ENCODE measurements around the gene CHAC2.

- TF ChIP-seq CTCF (conservative IDR thresholded peaks at IDR 0.05; ENCODE audit: low read depth, low read length) (no peak), CHD1 (IDR thresholded peaks at IDR 0.05; ENCODE audit: low read depth, low read length) (no peak), RCOR1 (IDR thresholded peaks at IDR 0.05; ENCODE audit: insufficient replicate concordance, low read length) (no peak), FOS (IDR thresholded peaks at IDR 0.05; ENCODE audit: low read depth, low read length) (no peak), MXI1 (IDR thresholded peaks at IDR 0.05; ENCODE audit: borderline replicate concordance, low read depth, low read length) (no peak), POLR2A (IDR thresholded peaks at IDR 0.05; ENCODE audit: low read depth, low read length) (no peak), CEBPB (IDR thresholded peaks at IDR 0.05; ENCODE audit: low read depth, low read length) (no peak), RFX5 (IDR thresholded peaks at IDR 0.05; ENCODE audit: low read depth, low read length) (no peak), SMC3 (IDR thresholded peaks at IDR 0.05; ENCODE audit: low read depth, low read length) (no peak), RAD21 (IDR thresholded peaks at IDR 0.05; ENCODE audit: low read length) (no peak), NFE2L2 (IDR thresholded peaks at IDR 0.05; ENCODE audit: low read depth, low read length) (no peak), MAZ (IDR thresholded peaks at IDR 0.05; ENCODE audit: borderline replicate concordance, low read depth, low read length) (no peak), MAFK (IDR thresholded peaks at IDR 0.05; ENCODE audit: low read depth, low read length) (no peak), USF2 (IDR thresholded peaks at IDR 0.05; ENCODE audit: low read depth, low read length) (no peak)
Observed at GRCh38 chr2:53769318-53769945, 1.8 kb downstream of the CHAC2 start.

Measured in IMR-90 (cell line).